Stimulated activated CD4-positive, alpha-beta T cell treated with anti-CD3 and anti-CD28 coated beads, Interleukin-4, amount 100 ng/mL, for 4 hours (primary cell): ENCODE data around the gene CEPT1.

Experiments used
- DNase-seq, 2 experiments: peaks; one replicate each; pipeline ENCODE4 v3.0.0-alpha.2; 2020

The CEPT1 gene

DNA sequence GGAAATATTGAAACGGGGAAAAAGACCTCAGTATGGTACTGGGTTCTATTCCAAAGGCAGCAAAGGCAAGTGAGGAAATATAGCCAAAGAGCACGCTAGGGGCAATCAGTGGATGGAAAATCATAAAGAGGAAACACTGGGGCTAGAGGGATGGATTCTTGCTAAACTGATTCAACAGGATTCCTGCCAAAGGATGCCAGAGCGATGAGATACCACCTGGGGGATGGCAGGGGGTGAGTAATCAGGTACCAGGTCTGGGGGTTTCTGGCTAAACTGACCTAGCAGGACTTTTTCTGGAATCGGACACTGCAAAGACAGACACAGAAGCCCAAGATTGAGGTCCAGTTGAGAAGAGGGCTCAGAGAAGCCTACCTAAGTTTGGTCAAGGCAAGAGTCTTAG is 94.2 kb downstream of the CEPT1 start:
- DNase-seq, result no peak
